Measurements from ENCODE around the gene LYPLA2.

LYPLA2 gene

GRCh38 chr1:23768733-23769132, 22.2 kb upstream of the LYPLA2 start:
- TF ChIP-seq CTCF (IDR thresholded peaks at IDR 0.05; ENCODE audit: borderline replicate concordance, insufficient read depth, low read depth, low read length): no peak
- H3K4me3 ChIP-seq (ENCODE audit: low read depth, low read length): no peak overlapping the region

GRCh38 chr1:23772049-23772853, 18.7 kb upstream of the LYPLA2 start:
- no peak overlapping the region for H3K4me3 ChIP-seq (ENCODE audit: low read depth, low read length)
- TF ChIP-seq CTCF (IDR thresholded peaks at IDR 0.05; ENCODE audit: borderline replicate concordance, insufficient read depth, low read depth, low read length): peak; percentile 97

- H3K4me3 ChIP-seq (ENCODE audit: low read depth, low read length): no peak overlapping the region
- no peak for TF ChIP-seq CTCF (IDR thresholded peaks at IDR 0.05; ENCODE audit: borderline replicate concordance, insufficient read depth, low read depth, low read length)
These were observed 18.1 kb upstream of the LYPLA2 start for GRCh38 chr1:23772854-23773242.

GRCh38 chr1:23774174-23774880, 16.6 kb upstream of the LYPLA2 start:
- TF ChIP-seq CTCF (IDR thresholded peaks at IDR 0.05; ENCODE audit: borderline replicate concordance, insufficient read depth, low read depth, low read length): no peak
- H3K4me3 ChIP-seq (ENCODE audit: low read depth, low read length): no peak overlapping the region

- no peak for TF ChIP-seq CTCF (IDR thresholded peaks at IDR 0.05; ENCODE audit: borderline replicate concordance, insufficient read depth, low read depth, low read length)
- no peak overlapping the region for H3K4me3 ChIP-seq (ENCODE audit: low read depth, low read length)
These were observed 14.7 kb upstream of the LYPLA2 start for GRCh38 chr1:23776217-23776616.

- peak within 1 kb of the TSS; percentile 88 for H3K4me3 ChIP-seq (ENCODE audit: low read depth, low read length)
These were observed 12.7 kb upstream of the LYPLA2 start, which contains the start of gene PITHD1 for GRCh38 chr1:23777979-23778814. TSS of gene PITHD1 (plus strand) at chr1:23778418. CDS start at chr1:23778516, 98 bp downstream.

More at GRCh38 chr1:23777979-23778814, 12.7 kb upstream of the LYPLA2 start, which contains the start of gene PITHD1:
- TF ChIP-seq CTCF (IDR thresholded peaks at IDR 0.05; ENCODE audit: borderline replicate concordance, insufficient read depth, low read depth, low read length): no peak

All from GM12875 (cell line).